HEK293 (cell line): ENCODE data around the gene SPTBN1.

Source experiments
- CTCF ChIP-seq: fragments of 450-650 bp; formaldehyde crosslinking; IDR thresholded peaks from 2 replicates; pipeline ENCODE4 v1.5.1; 2016; ENCODE audit warnings: missing biosample characterization, missing genetic modification characterization
- ELK4 ChIP-seq: IDR thresholded peaks from 2 replicates; pipeline ENCODE4 v1.6.1; 2011; ENCODE audit warnings: mild to moderate bottlenecking, low read depth, low read length, borderline replicate concordance
- KLF17 ChIP-seq: fragments of 450-650 bp; formaldehyde crosslinking; IDR thresholded peaks from 2 replicates; pipeline ENCODE4 v1.5.1; 2016; ENCODE audit warnings: missing biosample characterization, missing genetic modification characterization
- YY2 ChIP-seq: fragments of 450-650 bp; formaldehyde crosslinking; IDR thresholded peaks from 2 replicates; pipeline ENCODE4 v1.5.1; 2016; ENCODE audit warnings: missing biosample characterization, missing genetic modification characterization
- ZBTB1 ChIP-seq: fragments of 450-650 bp; formaldehyde crosslinking; IDR thresholded peaks from 2 replicates; pipeline ENCODE4 v1.5.1; 2016; ENCODE audit warnings: missing biosample characterization, missing genetic modification characterization
- ZBTB7A ChIP-seq: fragments of 450-650 bp; formaldehyde crosslinking; IDR thresholded peaks from 2 replicates; pipeline ENCODE4 v1.5.1; 2016; ENCODE audit warnings: low read depth, missing biosample characterization, missing genetic modification characterization
- ZNF157 ChIP-seq: fragments of 450-650 bp; formaldehyde crosslinking; IDR thresholded peaks from 2 replicates; pipeline ENCODE4 v1.5.1; 2016; ENCODE audit warnings: missing biosample characterization, missing genetic modification characterization
- ZNF18 ChIP-seq: fragments of 450-650 bp; formaldehyde crosslinking; IDR thresholded peaks from 2 replicates; pipeline ENCODE4 v1.5.1; 2016; ENCODE audit warnings: missing biosample characterization, missing genetic modification characterization
- ZNF239 ChIP-seq: fragments of 450-650 bp; formaldehyde crosslinking; IDR thresholded peaks from 2 replicates; pipeline ENCODE4 v1.5.1; 2016; ENCODE audit warnings: missing biosample characterization, missing genetic modification characterization
- ZNF600 ChIP-seq: fragments of 450-650 bp; formaldehyde crosslinking; IDR thresholded peaks from 2 replicates; pipeline ENCODE4 v1.5.1; 2016; ENCODE audit warnings: missing biosample characterization, missing genetic modification characterization
- ZNF707 ChIP-seq: fragments of 450-650 bp; formaldehyde crosslinking; IDR thresholded peaks from 2 replicates; pipeline ENCODE4 v1.5.1; 2016; ENCODE audit warnings: missing biosample characterization, missing genetic modification characterization
- ZNF777 ChIP-seq: fragments of 450-650 bp; formaldehyde crosslinking; IDR thresholded peaks from 2 replicates; pipeline ENCODE4 v1.5.1; 2017; ENCODE audit warnings: missing biosample characterization, missing genetic modification characterization, borderline replicate concordance

GRCh38 chr2:54642677-54643430, 186.7 kb downstream of the SPTBN1 start:
- TF ChIP-seq ZNF239 (no peak), CTCF (tag by site-specific recombination) (no peak), YY2 (no peak), ZNF777 (tag by site-specific recombination) (no peak), ZNF600 (tag by site-specific recombination) (no peak), ZNF157 (no peak), KLF17 (tag by site-specific recombination) (no peak), ZNF18 (no peak), ZBTB7A (tag by site-specific recombination) (no peak), ELK4 (no peak), ZNF707 (tag by site-specific recombination) (no peak), ZBTB1 (tag by site-specific recombination) (no peak)
